ENCODE measurements around the gene BANK1.

The BANK1 gene

GRCh38 chr4:101910786-101911373 is 120.3 kb downstream of the BANK1 start:
- no peak for TF ChIP-seq CTCF (IDR thresholded peaks at IDR 0.05; ENCODE audit: low read depth, low read length)
- H3K4me3 ChIP-seq (ENCODE audit: low read depth, low read length), result no peak overlapping the region

GRCh38 chr4:101911616-101912015 is 121.1 kb downstream of the BANK1 start:
- TF ChIP-seq CTCF (IDR thresholded peaks at IDR 0.05; ENCODE audit: low read depth, low read length), result no peak
- H3K4me3 ChIP-seq (ENCODE audit: low read depth, low read length), result no peak overlapping the region

- TF ChIP-seq CTCF (IDR thresholded peaks at IDR 0.05; ENCODE audit: low read depth, low read length), result no peak
Observed at GRCh38 chr4:101914761-101915160, 124.2 kb downstream of the BANK1 start.

GRCh38 chr4:101919373-101919977 is 128.9 kb downstream of the BANK1 start:
- TF ChIP-seq CTCF (IDR thresholded peaks at IDR 0.05; ENCODE audit: low read depth, low read length), result no peak
- no peak overlapping the region for H3K4me3 ChIP-seq (ENCODE audit: low read depth, low read length)

More at GRCh38 chr4:101914761-101915160, 124.2 kb downstream of the BANK1 start:
- no peak overlapping the region for H3K4me3 ChIP-seq (ENCODE audit: low read depth, low read length)

- no peak for TF ChIP-seq CTCF (IDR thresholded peaks at IDR 0.05; ENCODE audit: low read depth, low read length)
- no peak overlapping the region for H3K4me3 ChIP-seq (ENCODE audit: low read depth, low read length)
Observed at GRCh38 chr4:101921370-101921769, 130.8 kb downstream of the BANK1 start.

GRCh38 chr4:101931619-101932018 is 141.1 kb downstream of the BANK1 start:
- no peak for TF ChIP-seq CTCF (IDR thresholded peaks at IDR 0.05; ENCODE audit: low read depth, low read length)
- no peak overlapping the region for H3K4me3 ChIP-seq (ENCODE audit: low read depth, low read length)

GRCh38 chr4:101933855-101934254 is 143.3 kb downstream of the BANK1 start:
- TF ChIP-seq CTCF (IDR thresholded peaks at IDR 0.05; ENCODE audit: low read depth, low read length), result no peak
- no peak overlapping the region for H3K4me3 ChIP-seq (ENCODE audit: low read depth, low read length)

Data from WI38 (cell line).